Stimulated activated CD4-positive, alpha-beta T cell treated with anti-CD3 and anti-CD28 coated beads, Interleukin-1b, Interleukin-23, amount 100 ng/mL, for 24 hours (primary cell): ENCODE data around the gene TSPAN4.

Source experiments
- DNase-seq, 4 experiments: peaks; one replicate each; pipeline ENCODE4 v3.0.0-alpha.2; 2020; ENCODE audit warnings: low read depth in 4 of 4, low spot score in 1 of 4

TSPAN4 gene

DNA sequence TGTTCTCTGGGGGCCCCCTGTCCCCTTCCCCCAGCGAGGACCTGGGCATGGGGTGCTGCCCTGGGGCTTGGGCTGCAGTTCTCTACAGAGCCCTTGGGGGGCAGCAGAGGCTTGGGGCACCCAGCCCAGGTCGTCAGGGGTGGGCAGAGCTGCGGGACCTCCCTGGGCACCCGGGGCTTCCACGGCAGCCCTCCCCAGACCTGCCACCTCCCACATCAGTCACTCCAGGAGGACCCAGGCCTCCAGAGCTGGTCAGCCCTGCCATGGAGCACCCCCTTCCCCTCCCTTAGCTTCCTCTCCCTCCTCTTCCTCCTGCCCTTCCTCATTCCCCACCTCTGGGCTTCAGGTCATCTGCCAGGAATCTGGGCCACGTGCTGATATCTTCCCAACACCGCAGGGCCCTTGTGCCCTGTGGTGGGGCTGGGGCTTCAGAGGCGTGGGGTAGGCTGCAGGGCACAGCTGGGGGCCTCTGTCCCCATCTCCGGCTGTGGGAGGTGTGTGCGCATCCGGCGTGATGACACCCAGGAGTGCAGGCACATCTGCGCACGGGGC is 5.8 kb downstream of the TSPAN4 start:
- peak; percentile 30 to 56 (median 46) for DNase-seq

GRCh38 chr11:849104-849824 is 6.6 kb downstream of the TSPAN4 start:
- peak in 2 of 4 experiments; percentile 24 to 30 for DNase-seq

- DNase-seq = no peak
Measured at GRCh38 chr11:849951-850774, 7.5 kb downstream of the TSPAN4 start.

- DNase-seq = no peak
Measured at GRCh38 chr11:850775-851763, 8.4 kb downstream of the TSPAN4 start.

- no peak for DNase-seq
Measured at GRCh38 chr11:852762-853161, 10.1 kb downstream of the TSPAN4 start.

DNA sequence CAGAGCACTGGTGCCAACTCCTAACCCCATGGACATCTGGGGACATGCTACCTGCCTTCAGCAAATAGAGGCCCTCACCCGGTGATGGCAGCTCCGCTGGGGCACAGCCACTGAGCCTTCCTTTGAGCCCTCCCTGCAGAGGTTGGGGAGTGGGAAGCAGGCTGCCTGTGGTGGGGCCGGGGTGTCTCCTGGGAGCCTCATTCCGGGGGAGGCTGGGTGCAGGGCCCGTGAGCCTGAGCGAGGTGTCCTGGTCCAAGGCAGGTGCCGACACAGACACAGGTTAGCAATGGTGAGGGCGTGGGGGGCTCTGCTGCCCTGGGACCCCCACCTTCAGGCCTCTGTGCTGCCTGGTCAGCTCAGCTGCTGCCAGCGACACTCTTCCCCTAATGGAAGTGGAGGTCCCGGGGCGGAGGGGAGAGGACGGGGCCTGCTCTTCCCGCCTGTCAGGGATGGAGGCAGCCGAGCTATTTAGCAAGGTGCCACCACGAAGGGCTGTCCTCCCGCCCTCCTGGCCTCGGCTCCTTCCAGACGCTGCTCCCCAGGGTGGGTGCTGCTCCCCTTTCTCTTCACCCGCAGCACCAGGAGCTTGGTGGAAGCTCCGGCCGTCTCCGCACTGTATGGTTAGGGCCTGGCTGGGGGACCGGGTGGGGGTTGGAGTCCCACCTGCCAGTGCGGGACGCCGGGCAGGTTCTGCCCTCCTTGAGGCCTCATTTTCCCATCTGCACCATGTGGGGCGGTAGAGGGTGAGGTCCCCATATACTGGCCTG is 11.2 kb downstream of the TSPAN4 start:
- DNase-seq = no peak

- no peak for DNase-seq
Measured at GRCh38 chr11:854601-855329, 12.1 kb downstream of the TSPAN4 start.

DNA sequence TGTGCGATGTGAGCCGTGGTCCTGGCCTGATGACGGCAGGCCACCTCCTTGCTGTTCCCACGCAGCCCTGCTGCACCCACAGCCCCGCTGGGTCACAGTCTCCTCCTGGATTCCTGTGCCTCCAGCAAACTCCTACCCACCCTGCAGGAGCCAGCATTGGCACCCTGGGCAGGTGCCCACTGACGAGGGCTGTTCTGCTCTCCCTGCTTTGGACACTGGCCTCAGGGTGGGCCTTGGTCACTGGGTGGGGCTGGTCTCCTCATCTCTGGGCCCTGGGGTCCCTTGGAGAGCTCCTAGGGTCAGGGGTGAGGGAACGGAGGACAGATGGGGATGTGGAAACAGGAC is 12.7 kb downstream of the TSPAN4 start:
- DNase-seq = no peak

GRCh38 chr11:855796-856195 is 13.1 kb downstream of the TSPAN4 start:
- DNase-seq = no peak

GRCh38 chr11:856397-856796 is 13.7 kb downstream of the TSPAN4 start:
- DNase-seq = no peak

DNA sequence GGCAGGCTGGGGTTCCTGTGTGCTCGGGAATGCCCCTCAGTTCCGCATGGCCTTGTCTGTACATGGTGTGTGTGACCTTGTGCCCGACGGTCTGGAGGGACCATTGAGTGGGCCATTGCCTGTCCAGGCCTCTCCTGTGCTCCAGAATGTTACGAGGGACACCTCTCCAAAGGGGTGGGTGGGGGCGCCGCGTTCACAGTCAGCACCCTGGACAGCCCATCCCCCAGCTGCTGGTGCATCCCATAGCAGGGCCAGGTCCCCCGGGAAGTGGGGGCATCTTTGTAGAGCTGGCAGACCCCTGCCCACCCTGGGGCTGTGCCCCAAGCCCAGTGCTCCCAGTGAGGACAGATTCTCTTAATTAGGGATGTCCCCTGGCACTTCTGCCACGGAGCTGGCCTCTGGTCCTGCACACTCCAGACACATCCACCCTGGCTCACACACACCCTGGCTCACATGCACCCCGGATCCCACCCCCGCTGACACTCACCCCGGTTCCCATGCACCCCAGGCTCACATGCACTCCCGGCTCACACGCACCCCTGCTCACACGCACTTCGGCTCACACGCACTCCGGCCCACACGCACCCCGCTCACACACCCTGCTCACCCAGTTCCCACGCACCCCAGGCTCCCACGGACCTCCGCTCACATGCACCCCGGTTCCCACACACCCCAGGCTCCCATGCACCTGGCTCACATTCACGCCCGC is 15.6 kb downstream of the TSPAN4 start:
- no peak for DNase-seq

GRCh38 chr11:858762-859339 is 16.2 kb downstream of the TSPAN4 start:
- DNase-seq = no peak

GRCh38 chr11:859394-860131 is 16.9 kb downstream of the TSPAN4 start:
- no peak for DNase-seq

DNA sequence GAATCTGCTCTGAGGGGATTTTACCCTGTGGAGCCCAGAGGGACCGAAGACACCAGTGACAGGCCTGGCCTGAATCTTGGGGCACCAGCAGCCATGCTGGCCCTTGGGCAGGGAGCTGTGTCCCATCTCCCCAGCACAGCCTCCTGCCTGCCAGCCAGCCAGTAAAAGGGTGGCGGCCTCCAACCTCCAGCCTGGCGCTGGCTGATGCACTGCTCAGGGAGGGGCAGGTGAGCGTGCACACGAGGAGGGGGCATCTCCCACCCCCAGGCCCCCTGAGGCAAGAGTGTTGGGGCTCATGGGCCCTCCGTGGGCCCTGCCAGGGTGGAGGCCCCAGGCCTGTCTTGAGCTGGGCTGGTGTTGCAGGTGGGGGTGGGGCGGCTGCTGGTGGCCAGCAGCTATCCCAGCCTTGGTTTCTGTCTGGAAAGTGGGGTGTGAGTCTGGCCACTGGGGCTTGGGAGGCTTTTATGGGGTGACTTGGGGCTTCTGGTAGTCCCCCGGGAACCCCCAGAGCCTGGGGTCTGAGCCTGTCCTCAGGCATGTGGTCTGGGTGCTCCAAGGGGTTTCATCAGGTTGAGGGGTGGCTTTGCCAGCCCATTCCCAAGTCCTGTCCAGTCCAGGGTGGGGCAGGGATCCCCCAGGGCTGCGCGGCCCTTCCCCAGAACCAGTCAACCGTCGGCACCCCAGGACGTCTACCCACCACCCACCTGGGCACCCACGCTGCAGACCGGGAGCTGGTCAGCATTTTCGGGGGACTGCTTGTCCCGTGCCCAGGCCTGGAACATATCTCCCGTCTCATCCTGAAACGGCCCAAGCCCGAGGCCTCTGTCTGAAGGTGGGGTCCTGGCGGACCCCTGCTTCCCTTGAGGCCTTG is 17.8 kb downstream of the TSPAN4 start:
- DNase-seq = no peak

GRCh38 chr11:861105-861479 is 18.4 kb downstream of the TSPAN4 start:
- DNase-seq = no peak

DNA sequence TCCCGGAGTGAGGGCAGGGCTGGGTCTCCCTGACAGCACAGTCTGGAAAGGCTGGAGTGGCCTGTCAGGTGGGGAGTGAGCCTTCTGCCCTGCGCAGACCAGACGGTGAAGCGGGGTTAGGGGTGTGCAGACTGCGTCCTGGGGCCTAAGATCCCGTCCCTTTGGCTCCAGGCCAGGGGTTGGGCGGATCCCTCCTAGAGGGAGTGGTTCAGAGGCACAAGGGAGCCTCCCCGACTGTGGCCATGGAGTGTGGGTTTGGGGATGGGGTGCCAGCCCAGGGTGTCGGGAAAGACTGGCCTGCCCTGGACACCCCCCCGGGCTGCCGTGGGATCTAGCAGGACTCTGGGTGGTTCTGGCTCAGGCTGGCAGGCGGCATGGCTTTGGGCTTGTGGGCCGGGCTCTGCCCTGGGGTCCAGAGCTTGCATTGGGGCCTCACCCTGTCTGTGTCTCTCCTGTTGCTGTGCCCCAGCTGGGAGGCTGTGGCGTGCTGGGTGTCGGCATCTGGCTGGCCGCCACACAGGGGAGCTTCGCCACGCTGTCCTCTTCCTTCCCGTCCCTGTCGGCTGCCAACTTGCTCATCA is 19.5 kb downstream of the TSPAN4 start:
- DNase-seq = no peak

DNA sequence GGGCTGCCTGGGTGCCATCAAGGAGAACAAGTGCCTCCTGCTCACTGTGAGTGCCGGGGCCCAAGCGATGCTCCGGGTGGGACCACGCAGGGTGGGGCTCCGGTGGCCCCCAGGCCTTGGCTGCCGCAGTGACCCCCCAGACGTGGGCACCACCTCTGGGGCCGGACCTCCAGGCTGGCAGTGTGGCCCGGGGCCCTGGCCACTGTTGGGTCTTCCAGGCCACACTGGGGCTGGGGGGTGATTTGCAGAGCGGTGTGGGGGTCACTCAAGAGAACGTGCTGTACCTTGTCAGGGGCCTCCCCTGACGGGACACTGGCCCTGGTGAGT is 20.0 kb downstream of the TSPAN4 start:
- no peak for DNase-seq
